Measurements from ENCODE around the gene ADGRD1.

ADGRD1 gene

DNA sequence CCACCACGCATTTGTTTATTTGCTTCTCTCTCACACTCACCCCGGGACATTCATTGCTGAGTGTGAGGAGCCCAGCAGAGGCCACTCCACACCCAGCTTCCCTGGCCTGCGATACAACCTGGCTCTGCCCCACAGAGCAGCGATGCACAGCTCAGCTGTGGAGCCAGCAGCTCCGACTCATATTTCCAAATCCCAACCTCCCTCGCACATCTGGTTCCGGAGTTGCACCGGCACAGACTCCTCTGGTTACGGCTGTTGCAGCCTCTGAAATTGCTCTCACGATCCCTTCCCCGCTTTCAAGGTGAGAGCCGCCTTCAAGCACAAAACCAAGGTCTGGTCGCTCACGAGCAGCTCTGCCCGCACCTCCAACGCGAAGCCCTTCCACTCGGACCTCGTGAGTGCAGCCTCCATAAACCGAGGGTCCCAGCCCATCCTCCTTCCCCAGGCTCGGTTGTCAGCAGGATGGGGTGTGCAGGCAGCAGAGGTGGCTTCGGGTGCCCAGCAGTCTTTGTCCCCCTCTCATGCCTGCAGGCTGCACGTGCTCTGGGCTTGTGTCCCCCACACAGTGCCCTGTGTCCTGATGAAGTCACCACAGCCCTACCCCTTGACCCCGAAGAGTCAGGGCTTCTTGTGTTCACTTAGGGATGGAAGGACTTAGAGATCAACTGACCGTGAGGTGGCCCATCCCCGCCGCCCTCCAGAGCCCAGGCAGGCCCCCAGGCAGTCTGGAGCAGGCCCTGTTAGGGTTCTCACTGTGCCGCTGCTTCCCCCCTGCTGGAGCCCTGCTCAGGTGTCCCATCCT, 184.3 kb downstream of the ADGRD1 start:
- no peak overlapping the region for H3K27ac Mint-ChIP-seq
- no peak overlapping the region for H3K4me3 Mint-ChIP-seq
- no peaks in the 10 kb centered on the region for H3K9me3 Mint-ChIP-seq
- H3K27me3 Mint-ChIP-seq, result peaks cover 4% of the 10 kb centered on the region
- peaks cover 8% of the 10 kb centered on the region for H3K4me1 Mint-ChIP-seq (ENCODE audit: low read depth)
- no peaks in the 10 kb centered on the region for H3K36me3 Mint-ChIP-seq (ENCODE audit: low read depth)
- intact Hi-C loops (cut with micrococcal nuclease), result no loop called here

DNA sequence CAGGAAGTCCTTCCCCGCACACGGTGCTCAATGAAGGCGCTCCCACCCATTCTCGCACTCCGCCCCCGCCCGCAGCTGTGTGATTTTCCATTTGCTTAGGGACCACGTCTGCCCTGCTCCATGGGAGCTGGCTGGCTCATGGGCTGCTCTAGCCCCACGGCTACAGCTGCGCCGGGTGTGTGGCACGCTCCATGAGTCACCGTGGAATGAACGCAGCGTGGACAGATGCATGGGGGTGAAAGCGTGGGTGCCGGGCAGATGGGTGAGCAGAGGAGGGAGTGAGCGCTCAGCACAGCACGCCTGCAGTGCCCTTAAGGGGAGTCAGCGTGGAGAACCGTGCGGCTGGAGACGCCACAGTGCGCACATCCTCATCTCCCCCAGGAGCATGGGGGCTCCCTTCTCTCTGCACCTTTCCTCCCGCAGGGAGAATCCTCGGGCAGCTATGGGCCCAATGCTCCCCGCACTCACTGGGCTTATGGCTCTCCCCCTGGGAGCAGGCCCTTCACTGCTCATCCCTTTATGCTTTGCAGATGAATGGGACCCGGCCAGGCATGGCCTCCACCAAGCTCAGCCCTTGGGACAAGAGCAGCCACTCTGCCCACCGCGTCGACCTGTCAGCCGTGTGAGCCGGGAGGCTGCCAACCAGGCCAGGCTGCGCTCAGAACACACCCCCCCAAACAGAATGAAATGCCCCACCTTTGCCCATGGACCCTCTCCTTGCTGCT, 185.1 kb downstream of the ADGRD1 start:
- Mint-ChIP-seq H3K27me3 (peaks cover 4% of the 10 kb centered on the region), H3K27ac (no peak overlapping the region), H3K4me3 (no peak overlapping the region), H3K9me3 (no peaks in the 10 kb centered on the region), H3K36me3 (ENCODE audit: low read depth) (no peaks in the 10 kb centered on the region), H3K4me1 (ENCODE audit: low read depth) (peaks cover 10% of the 10 kb centered on the region)
- intact Hi-C loops (cut with micrococcal nuclease), result no loop called here

DNA sequence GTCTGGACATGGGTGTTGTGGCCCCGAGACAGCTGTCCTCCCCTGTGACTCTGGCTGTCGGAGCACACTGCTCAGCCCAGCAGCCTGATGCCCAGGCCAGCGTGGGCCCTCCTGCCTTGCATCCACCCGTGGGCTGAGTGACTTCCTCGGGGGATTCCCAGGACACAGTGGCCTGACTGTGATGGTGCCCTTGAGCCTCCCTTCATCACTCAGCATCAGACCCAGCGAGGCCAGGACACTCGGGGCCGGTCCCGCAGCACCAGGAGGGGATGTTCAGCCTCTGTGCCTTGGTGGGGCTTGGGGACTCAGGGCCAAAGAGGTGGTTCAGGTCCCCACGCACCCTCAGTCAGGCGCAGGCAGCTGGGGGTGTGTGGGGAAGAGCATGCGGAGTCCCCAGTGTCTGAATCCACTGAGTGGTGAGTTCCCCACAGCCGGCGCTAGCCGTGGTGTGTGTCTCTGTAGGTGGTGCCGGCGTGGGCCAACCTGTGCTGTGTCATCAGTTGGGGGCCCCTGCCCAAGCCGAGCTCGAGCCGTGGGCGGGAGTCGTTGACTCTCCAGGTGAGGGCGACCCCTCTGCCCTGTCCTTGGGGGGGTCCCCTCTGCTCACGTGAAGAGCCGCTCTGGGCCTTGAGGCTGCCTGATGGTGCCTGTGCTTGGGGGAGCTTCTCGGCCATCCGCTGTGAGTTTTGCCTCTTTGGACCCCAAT, 185.8 kb downstream of the ADGRD1 start:
- H3K9me3 Mint-ChIP-seq, result no peaks in the 10 kb centered on the region
- intact Hi-C loops (cut with micrococcal nuclease), result no loop called here
- H3K36me3 Mint-ChIP-seq (ENCODE audit: low read depth), result no peaks in the 10 kb centered on the region
- H3K27me3 Mint-ChIP-seq, result peaks cover 7% of the 10 kb centered on the region
- no peak overlapping the region for H3K4me3 Mint-ChIP-seq
- H3K27ac Mint-ChIP-seq, result no peak overlapping the region
- peaks cover 10% of the 10 kb centered on the region for H3K4me1 Mint-ChIP-seq (ENCODE audit: low read depth)

DNA sequence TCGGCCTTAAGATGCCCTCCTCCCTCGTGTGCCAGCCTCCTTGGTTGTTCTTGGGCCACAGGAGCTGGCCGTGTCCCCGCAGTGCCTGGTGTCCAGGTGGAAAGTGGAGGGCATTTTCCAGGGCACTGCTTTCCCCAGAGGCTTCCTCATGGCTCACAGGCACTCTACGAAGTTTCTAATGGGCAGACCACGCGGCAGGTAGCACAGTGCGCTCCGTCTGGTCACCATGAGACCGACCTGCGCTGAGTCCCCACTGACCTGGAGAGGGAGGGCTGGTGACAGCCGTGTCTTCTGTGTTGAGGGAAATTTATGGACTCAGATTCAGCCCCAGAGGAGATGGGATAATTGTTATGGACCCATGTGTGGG, 186.3 kb downstream of the ADGRD1 start:
- no peaks in the 10 kb centered on the region for H3K36me3 Mint-ChIP-seq (ENCODE audit: low read depth)
- no peaks in the 10 kb centered on the region for H3K9me3 Mint-ChIP-seq
- H3K27me3 Mint-ChIP-seq, result peaks cover 8% of the 10 kb centered on the region
- intact Hi-C loops (cut with micrococcal nuclease), result no loop called here
- H3K4me3 Mint-ChIP-seq, result no peak overlapping the region
- peaks cover 10% of the 10 kb centered on the region for H3K4me1 Mint-ChIP-seq (ENCODE audit: low read depth)
- H3K27ac Mint-ChIP-seq, result no peak overlapping the region

DNA sequence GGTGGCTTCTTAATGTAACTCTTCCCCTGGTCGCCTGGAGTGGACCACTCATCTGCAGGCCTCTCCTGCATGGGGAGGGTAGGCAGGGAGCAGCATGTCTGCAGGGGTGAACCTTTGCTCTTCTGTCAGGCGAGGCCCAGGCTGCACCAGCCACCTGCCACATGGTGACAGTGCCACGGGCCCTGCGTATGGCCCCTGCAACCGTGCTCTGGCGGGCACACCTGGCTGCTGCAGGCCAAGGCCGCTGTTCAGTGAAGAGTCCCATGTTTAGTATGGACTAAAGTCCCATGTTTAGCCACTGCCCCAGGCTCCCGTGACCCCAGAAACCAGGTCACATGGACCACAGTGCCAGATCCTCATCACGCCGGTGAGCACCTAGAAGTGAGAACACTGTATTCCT, 187.0 kb downstream of the ADGRD1 start:
- Mint-ChIP-seq H3K27me3 (peaks cover 8% of the 10 kb centered on the region), H3K36me3 (ENCODE audit: low read depth) (no peaks in the 10 kb centered on the region), H3K27ac (no peak overlapping the region), H3K4me3 (no peak overlapping the region), H3K9me3 (no peaks in the 10 kb centered on the region), H3K4me1 (ENCODE audit: low read depth) (peaks cover 10% of the 10 kb centered on the region)
- intact Hi-C loops (cut with micrococcal nuclease), result no loop called here

DNA sequence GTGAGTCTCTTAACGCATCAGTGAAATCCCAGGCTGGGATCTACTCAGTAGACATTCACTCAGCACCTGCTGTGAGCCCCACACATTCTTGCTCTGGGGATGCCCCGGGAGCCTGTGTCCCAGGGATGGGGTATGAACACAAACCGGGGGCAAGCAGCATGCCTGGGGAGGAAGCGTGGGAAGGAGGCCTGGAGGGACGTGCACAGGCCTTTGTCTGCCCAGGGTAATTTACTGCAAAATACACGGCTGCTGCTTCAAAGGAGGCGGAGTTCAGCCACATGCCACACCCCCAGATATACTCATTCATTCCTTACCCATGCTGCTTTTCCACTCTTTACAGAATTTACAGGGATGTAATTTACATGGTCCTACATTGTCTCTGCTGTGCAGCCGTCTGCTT, 187.8 kb downstream of the ADGRD1 start:
- Mint-ChIP-seq H3K9me3 (no peaks in the 10 kb centered on the region), H3K36me3 (ENCODE audit: low read depth) (no peaks in the 10 kb centered on the region), H3K27me3 (peaks cover 8% of the 10 kb centered on the region), H3K27ac (no peak overlapping the region), H3K4me3 (no peak overlapping the region), H3K4me1 (ENCODE audit: low read depth) (peaks cover 10% of the 10 kb centered on the region)
- intact Hi-C loops (cut with micrococcal nuclease), result no loop called here

DNA sequence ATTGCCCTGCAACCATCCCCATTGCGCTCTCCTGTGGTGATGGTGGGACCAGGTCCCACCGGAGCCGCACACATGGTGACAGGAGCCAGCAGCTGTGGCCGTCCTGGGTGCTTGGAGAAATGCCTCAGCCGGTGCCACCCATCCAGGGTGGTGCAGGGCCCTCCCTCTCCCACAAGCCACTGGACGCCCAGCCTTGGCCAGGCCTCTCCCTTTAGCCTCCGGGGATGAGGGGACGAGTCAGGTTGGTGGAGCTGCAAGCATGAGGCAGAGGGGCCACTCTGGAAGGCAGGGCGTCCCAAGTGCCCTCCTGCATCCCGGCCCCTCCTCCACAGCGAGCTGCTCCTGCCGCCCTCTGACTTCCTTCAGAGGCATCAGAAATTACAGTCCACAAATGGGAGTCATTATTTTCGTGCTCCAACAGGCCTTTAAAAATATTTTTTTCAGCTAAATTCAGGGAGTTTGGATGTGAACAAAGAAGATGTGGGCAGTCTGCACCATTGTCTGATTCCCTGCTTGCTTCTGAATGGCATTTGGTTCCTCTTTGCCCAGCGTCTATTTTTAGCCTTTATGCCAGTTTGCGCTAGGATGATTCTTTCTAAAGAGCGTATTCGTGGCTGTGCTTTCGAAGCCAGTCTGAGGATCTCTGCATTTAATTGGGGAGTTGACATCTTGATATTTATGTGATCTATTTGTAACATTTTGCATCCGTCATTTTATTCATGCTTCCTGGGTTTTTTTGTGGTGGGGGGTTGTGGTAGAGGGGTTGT, 189.4 kb downstream of the ADGRD1 start:
- Mint-ChIP-seq H3K4me1 (ENCODE audit: low read depth) (peaks cover 15% of the 10 kb centered on the region), H3K36me3 (ENCODE audit: low read depth) (no peaks in the 10 kb centered on the region), H3K9me3 (no peaks in the 10 kb centered on the region), H3K27ac (no peak overlapping the region), H3K27me3 (peaks cover 4% of the 10 kb centered on the region), H3K4me3 (no peak overlapping the region)
- intact Hi-C loops (cut with micrococcal nuclease), result no loop called here

DNA sequence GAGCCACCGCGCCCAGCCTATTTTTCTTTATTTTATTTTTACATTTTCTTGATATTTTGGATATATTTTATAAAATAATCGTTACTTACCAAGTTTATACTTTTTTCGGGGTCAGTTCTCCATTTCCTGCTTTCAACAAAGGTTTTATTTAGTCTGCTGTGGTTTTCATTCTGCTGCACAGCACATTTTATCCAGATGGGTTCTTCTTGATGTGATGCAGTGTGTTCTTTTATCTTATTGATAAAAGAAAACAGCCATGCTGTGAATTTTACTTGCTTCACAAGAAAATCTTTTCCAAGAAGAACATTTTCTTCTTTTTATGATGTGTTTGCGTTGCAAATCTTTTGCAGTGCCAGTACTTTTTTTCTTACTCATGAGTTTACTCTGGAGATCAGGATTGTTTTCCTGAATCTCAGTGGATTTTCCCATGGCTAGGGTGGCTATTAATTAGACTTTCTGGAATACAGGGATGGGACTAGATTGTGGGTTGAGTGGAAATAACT, 192.5 kb downstream of the ADGRD1 start:
- no peak overlapping the region for H3K27ac Mint-ChIP-seq
- intact Hi-C loops (cut with micrococcal nuclease), result no loop called here
- peaks cover 3% of the 10 kb centered on the region for H3K27me3 Mint-ChIP-seq
- no peaks in the 10 kb centered on the region for H3K36me3 Mint-ChIP-seq (ENCODE audit: low read depth)
- H3K9me3 Mint-ChIP-seq, result no peaks in the 10 kb centered on the region
- no peak overlapping the region for H3K4me3 Mint-ChIP-seq
- peaks cover 20% of the 10 kb centered on the region for H3K4me1 Mint-ChIP-seq (ENCODE audit: low read depth)

DNA sequence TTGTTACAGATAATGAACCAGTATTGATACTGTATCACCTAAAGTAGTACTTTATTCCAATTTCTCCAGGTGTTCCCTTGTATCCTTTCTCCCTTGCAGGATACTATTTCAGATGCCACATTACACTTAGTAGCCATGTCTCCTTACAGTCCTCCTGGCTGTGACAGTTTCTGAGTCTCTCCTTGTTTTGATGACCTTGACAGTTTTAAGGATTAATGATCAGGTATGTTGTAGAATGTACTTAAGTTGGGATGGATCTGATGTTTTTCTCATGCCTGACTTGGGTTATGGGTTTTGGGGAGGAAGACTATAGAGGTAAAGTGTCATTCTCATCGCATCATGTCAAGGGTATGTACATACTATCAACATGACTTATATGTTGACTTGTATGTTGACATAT, 193.6 kb downstream of the ADGRD1 start:
- Mint-ChIP-seq H3K27me3 (peaks cover 3% of the 10 kb centered on the region), H3K4me3 (no peak overlapping the region), H3K9me3 (no peaks in the 10 kb centered on the region), H3K4me1 (ENCODE audit: low read depth) (peaks cover 20% of the 10 kb centered on the region), H3K27ac (no peak overlapping the region), H3K36me3 (ENCODE audit: low read depth) (no peaks in the 10 kb centered on the region)
- intact Hi-C loops (cut with micrococcal nuclease), result no loop called here

DNA sequence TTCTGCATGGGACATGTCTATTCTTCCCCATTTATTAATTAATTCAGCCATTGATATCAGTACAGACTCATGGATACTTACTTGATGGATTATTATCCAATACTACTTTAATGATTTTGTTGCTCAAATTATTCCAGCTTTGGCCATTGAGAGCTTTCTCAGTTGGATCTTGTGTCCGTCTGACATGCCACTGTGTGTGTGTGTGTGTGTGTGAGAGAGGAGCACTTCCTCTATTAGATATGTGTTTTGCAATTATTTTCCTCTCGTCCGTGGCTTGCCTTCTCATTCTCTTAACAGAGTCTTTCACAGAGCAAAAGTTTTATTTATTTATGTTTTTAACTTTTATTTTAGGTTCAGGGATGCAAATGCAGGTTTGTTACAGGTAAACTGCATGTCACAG, 194.2 kb downstream of the ADGRD1 start:
- Mint-ChIP-seq H3K4me1 (ENCODE audit: low read depth) (peaks cover 19% of the 10 kb centered on the region), H3K9me3 (no peaks in the 10 kb centered on the region), H3K27ac (no peak overlapping the region), H3K36me3 (ENCODE audit: low read depth) (no peaks in the 10 kb centered on the region), H3K4me3 (no peak overlapping the region), H3K27me3 (peaks cover 3% of the 10 kb centered on the region)
- intact Hi-C loops (cut with micrococcal nuclease), result no loop called here

DNA sequence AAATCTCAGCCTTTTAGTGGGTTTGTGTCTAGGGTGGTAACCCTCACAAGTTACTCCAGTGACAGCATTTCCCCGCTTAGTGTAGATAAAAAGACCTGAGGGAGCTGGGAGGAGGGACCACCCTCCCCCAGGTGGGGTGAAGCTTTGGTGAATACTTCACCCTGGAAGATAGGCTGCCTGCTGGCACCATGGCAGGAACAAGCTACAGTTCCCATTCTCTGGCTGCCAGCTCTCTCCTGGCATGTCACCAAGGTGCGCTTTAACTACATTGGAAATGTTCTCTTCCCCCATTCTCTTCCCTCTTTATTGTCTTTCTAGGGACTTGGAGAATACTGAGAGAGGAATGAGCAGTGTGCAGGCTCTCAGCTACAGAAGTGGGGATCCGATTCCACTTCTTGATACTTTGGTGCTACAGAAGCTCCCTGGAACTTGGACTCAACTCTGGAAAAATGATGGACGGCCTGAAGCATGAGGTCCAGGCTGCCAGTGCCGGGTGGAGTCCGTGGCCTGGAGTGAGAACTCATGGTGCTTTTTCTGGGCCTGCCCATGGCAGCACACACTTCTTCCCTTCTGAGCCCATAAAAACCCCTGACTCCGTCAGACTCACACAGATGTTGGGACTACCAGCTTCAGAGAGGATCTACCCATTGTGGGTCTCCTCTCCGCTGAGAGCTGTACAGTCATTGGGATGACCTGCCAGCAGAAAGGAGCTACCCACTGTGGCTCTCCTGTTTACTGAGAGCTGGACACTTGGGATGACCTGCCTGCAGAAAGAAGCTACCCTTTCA, 198.0 kb downstream of the ADGRD1 start:
- H3K9me3 Mint-ChIP-seq, result no peaks in the 10 kb centered on the region
- intact Hi-C loops (cut with micrococcal nuclease), result no loop called here
- H3K36me3 Mint-ChIP-seq (ENCODE audit: low read depth), result no peaks in the 10 kb centered on the region
- H3K27me3 Mint-ChIP-seq, result no peaks in the 10 kb centered on the region
- no peak overlapping the region for H3K27ac Mint-ChIP-seq
- peaks cover 10% of the 10 kb centered on the region for H3K4me1 Mint-ChIP-seq (ENCODE audit: low read depth)
- H3K4me3 Mint-ChIP-seq, result no peak overlapping the region

DNA sequence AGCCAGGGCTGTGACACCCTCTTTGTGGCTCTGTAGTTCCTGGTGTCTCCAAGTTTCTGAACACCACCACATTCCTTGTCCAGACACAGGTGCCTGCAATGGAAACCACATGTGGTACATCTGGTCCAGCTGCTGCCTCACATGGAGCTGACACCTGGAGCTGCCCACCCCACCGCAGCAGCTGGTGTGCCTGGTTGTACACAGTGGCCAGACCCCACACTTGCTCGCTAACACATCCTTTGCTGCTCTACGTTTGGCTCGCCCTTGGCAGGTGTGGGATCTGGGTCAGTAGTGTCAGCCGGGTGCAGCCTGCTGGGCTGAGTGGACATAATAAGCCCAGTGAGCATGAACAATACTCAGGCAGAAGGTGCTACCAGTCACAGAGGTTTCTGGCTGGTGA, 198.9 kb downstream of the ADGRD1 start:
- Mint-ChIP-seq H3K27ac (no peak overlapping the region), H3K36me3 (ENCODE audit: low read depth) (no peaks in the 10 kb centered on the region), H3K4me1 (ENCODE audit: low read depth) (peaks cover 9% of the 10 kb centered on the region), H3K4me3 (no peak overlapping the region), H3K27me3 (no peaks in the 10 kb centered on the region), H3K9me3 (no peaks in the 10 kb centered on the region)
- intact Hi-C loops (cut with micrococcal nuclease), result no loop called here

DNA sequence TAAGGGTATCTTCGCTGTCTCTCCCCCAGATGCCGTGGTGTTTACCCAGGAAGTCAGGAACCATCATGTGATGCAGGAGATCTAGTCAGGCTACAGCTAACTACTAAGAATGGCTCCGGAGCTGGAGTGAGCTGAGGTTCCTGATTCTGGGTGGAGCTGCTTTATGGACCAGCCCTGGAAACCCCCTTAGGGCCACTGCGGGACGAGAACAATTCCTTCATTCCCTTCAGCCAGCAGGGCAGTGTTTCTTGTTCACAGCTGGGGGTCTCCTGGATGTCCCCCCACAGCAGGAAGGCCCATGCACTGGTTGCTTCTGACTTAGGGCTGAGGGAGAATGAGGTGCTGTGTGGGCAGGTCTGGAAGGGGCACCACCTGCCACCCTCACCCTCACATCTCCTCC, 199.3 kb downstream of the ADGRD1 start:
- no peak overlapping the region for H3K4me3 Mint-ChIP-seq
- no peak overlapping the region for H3K27ac Mint-ChIP-seq
- no peaks in the 10 kb centered on the region for H3K36me3 Mint-ChIP-seq (ENCODE audit: low read depth)
- H3K9me3 Mint-ChIP-seq, result no peaks in the 10 kb centered on the region
- H3K27me3 Mint-ChIP-seq, result no peaks in the 10 kb centered on the region
- H3K4me1 Mint-ChIP-seq (ENCODE audit: low read depth), result peaks cover 5% of the 10 kb centered on the region
- intact Hi-C loops (cut with micrococcal nuclease), result no loop called here

Data from dendritic cell treated with granulocyte-macrophage colony-stimulating factor and Interleukin-4, amounts not matched to agents 40 ng/mL and 50 ng/mL, for 4 days (primary cell).